Putamen (tissue), 1 donor: ENCODE measurements around the gene UBE3B.

Experiments
- DNase-seq: peaks from one replicate; pipeline ENCODE4 v3.0.0-alpha.2; 2016; ENCODE audit warnings: low spot score

UBE3B gene

DNA sequence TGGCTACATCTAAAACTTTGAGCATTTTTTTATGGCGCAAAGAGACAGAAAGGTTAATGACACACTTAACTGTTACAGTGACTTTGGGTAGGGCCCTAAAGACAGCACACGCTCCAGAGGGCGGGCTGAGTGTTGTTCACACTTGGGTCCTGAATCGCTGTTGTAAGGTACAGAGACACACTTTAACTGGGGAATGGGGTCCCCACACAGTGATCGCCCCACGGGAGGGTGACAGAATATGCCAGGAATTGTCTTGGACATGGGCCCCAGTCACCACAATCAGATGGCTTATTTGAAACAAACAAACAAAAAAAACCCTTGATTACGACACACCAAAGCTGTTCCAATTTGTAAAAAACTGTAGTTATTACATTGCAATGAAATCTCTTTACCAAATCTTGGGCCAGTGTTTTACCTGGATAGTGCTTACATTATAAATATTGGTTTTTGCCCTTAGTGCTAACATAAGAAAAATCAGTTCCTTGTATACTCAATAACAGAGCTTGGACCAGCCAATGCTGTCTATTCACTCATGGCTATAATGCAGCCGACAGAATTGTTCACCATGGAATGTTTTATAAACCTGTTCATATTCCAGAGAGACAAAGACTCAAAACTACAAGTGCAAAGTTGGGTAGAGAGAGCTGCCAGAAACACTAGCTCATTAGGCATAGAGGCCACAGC, 28.6 kb upstream of the UBE3B start:
- DNase-seq = no peak

- no peak for DNase-seq
Measured at GRCh38 chr12:109449845-109450532, 27.4 kb upstream of the UBE3B start.

DNA sequence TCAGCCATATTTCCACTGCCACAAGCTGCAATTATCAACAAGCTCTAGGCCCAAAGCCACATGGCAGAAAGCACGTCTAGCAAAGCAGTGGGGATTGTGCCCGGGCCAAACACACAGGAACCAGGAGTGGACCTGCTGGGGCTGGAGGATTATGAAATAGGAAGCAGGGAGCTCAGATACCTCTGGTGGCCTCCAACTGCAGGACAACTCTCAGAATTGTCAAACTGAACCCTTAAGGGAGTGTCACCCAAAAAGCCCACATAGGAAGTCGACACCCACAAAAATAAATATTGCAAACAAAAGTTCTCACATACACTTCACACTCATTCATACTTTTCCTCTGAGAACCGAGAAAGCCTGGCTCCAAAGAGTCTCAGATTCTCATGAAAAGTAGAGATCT, 26.5 kb upstream of the UBE3B start:
- no peak for DNase-seq

GRCh38 chr12:109451400-109451799, 26.0 kb upstream of the UBE3B start:
- DNase-seq = no peak

DNA sequence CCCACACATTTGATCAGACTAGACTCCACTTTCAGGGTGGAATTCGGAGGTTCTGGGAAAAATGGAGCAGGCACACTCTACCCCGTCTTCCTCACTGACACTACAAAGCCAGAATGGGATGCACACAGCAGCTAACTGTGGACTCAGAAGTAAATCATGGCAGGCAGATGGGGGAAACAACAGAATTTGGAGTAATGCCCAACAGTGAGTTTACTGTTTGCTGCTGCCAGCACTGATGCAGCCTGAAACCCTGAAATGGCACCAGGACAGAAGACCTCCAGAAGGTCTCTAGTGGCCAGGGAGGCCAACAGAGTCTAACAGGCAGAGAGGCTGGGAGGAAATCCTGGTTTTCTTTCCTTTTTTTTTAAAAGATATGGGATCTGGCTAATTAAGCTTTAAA, 24.9 kb upstream of the UBE3B start:
- DNase-seq = no peak

DNA sequence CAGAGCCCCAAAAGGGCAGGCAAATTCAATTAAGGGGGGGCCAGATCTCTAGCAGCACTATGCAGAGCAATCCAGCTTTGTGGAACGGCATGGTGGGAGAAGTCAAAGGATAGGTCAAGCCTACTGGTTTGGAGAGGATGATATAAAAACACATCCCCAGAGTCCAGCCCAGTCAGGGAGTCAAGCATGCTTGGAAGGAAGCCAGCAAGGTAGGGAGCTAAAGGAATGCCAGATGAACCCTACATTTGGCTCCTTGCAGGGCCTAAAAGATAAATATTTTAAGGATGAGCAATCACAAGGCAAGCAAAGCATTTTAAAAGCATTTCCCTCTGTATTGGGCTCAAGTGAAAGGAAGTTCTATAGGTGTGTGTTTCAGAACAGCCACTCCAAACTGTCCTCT, 21.7 kb upstream of the UBE3B start:
- DNase-seq = no peak

DNA sequence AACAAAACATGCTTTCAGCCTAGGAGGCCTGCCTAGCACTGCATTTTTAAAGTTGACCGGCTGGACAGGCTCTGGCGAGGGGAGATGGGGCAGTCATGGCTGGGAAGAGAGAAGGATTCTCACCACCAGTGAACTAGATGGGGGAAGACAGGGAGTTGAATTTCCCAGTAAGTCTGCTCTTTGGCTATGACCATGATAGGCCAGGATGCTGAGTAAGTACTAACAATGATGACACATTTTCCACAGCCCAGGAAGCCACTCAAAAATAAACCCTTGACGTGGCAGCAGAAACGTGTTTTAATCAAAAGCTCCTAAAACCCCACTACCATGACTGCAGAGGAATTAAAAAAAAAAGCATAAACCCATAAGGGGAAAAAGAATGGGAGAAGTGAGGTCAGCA, 19.3 kb upstream of the UBE3B start:
- no peak for DNase-seq

DNA sequence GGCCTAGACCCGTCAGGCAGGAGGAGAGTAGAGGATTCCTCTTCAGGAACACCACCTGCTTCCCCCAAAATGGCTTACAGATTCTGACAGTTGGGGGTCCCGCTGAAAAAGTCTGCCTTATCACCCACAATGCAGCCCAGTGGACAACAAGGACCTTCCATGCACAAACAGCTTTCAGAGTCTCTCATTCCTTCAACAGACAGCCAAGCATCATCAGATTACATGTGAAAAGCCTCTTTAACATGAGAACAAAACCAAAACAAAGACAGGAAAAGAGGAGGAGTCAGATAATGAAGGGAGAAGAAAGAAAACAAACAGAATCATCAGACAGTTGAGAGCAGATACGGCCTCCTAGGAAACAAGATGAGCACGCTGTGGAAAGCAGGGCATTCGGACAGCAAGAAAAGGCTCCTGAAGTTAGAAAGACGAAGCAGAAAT, 18.6 kb upstream of the UBE3B start:
- no peak for DNase-seq

DNA sequence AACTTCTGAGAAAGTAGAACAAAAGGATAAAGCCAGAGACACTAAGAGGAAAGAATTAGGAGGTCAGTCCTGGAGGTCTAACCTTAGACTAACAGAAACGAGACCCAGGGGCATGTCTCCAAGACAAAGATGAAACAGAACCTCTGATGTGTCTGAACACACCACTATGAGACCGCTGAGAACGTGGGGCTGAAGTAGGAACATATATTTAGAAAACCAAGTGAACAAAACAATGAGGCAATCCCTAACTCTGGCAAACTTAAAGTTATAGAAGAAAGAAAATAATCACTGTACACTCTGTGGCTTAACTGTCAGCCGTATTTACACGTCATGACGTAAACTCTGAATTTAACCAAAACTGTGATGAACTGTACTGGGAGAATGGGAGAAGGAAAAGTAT, 18.2 kb upstream of the UBE3B start:
- no peak for DNase-seq

GRCh38 chr12:109460538-109460937, 16.9 kb upstream of the UBE3B start:
- DNase-seq = no peak

DNA sequence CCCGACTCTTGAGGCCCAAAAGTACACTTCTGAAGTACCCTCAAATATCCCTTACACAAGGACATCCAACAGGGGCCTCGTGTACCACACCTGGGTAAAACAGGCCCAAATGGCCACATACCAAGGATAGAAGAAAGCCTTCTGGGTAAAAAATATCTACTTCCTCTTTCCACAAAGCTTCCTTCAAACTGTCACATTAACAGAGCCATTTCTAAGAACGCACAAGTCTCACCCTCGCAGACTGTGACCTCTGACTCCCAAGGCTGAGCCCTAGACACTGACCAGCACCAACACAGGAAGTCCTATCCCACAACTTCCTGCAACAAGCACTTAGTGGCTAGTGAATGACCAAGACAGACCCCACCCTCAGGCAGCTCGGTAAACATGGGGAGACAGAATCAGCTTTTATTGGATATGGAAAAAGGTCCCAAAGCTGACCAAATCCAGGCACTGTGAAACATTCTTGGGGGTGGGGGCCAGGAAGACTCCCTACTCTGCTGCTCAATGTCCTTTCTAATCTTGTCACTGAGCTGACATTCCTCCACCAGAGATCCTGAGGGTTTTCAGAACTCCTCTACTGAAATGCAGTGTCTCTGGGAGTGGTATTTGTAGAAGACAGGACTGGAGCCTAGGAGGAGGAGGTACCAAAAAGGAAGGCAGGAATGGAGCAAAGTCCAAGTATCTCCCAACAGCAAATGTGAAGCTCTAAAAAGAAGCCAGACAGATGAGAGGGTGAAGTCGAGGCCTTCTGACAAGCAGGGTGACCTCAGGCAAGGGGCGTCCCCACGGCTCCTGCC, 16.2 kb upstream of the UBE3B start:
- DNase-seq = no peak

GRCh38 chr12:109461846-109462756, 15.3 kb upstream of the UBE3B start:
- DNase-seq = no peak

- no peak for DNase-seq
Measured at GRCh38 chr12:109462868-109463692, 14.4 kb upstream of the UBE3B start.

- no peak for DNase-seq
Measured at GRCh38 chr12:109463756-109464155, 13.7 kb upstream of the UBE3B start.

- DNase-seq = no peak
Measured at GRCh38 chr12:109464642-109465351, 12.6 kb upstream of the UBE3B start.

GRCh38 chr12:109466305-109466704, 11.1 kb upstream of the UBE3B start:
- no peak for DNase-seq

DNA sequence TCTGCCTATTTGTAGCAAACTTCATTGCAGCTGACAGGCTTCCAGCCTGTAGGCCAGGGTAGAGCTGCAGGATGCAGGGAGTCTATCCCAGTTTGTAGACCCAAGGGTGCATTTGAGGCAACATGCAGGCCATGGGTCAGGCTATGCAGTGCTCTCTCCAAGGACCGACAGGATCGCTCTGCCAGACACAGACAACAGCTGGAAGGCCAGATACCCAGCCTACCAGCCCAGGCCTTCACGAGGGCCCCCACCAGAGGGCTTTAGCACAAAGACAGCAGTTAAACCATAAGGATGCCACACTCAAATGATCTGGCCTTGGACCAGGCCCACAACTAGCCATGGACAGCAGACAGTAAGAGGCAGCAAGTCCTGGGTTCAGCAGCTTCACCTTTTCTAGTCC, 10.6 kb upstream of the UBE3B start:
- no peak for DNase-seq

GRCh38 chr12:109467978-109468676, 9.3 kb upstream of the UBE3B start:
- no peak for DNase-seq

DNA sequence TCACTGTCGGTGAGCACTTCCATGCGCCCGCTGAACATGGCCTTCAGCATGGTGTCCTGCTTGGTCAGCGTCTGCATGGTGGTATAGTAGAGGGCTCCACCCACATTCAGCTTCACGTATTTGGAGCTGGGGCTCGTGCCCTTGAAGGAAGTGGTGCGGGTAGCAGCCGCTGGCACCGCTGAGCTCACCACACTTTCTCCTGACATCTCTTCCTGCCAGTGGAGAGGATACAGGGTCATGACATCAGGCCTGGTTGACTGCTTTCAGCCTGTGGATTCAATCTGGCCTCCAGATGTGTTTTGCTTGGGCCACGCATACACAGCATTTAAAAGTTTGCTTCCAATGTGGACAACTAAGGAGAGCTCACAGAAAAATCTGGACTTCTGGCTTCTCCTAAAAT, 7.9 kb upstream of the UBE3B start:
- no peak for DNase-seq

DNA sequence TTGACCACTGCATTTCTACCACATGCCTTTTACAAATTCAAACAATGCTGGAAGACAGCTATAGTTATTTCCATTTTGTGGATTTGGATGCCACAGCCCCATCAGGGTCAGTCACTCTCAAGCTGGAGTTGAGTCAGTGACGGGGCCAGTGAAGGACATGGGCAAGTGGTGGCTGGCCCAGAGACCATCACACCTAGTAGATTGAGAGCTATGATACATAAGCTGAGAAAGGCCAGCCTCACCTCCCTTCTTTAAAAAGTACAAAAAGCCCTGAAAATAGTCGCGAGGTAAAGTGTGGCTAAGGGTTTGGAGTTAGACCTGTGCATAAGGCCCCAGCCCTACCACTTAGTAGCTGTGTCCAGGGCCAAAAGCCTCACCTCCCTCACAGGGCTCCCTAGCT, 4.4 kb upstream of the UBE3B start:
- DNase-seq = no peak
